Measurements from ENCODE around the gene SLC25A21. TPM values are rescaled to one million over a fixed set of nuclear protein-coding genes. Genes with fewer than 3 reads are reported as not detected.
"Not testable (repeated sequence)": the region's sequence is repeated elsewhere in the genome, so short reads cannot be mapped to it uniquely, and the experiment has no call there.

The SLC25A21 gene
- polyA plus RNA-seq, 6 donors from 2014 or later: not detected

GRCh38 chr14:36823651-36824050, 348.8 kb downstream of the SLC25A21 start:
- DNase-seq: no peak
- ATAC-seq (ENCODE audit: low read depth in 2 of 2): no peak
- Mint-ChIP-seq H3K36me3 (no peaks in the 10 kb centered on the region), H3K27me3 (peaks cover 0 to 2% (median 0%) of the 10 kb centered on the region in 3 donors), H3K4me3 (no peak overlapping the region), H3K27ac (no peak overlapping the region), H3K9me3 (peaks cover 0 to 6% (median 3%) of the 10 kb centered on the region in 7 donors), H3K4me1 (no peaks in the 10 kb centered on the region)

DNA sequence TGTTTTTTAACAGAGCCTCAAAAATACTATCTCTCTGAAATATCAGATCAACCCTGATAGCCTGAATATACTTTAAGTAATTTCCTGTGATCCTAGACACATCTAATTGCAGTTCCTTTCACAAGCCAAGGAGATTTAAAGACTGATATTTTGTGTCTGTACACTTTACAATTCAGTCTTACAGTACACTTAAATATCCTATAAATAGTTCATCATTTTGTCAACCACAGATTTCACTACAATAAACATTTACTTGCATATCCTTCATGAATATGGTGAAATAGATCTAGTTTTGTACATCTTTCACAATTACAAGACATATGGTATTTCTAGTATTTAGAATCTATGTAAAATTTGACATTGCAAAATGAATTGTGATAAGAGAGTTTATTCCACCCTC, 349.7 kb downstream of the SLC25A21 start:
- Mint-ChIP-seq H3K27me3 (no peaks in the 10 kb centered on the region), H3K4me1 (no peaks in the 10 kb centered on the region), H3K36me3 (no peaks in the 10 kb centered on the region), H3K4me3 (no peak overlapping the region), H3K27ac (no peak overlapping the region), H3K9me3 (peaks cover 0 to 4% (median 2%) of the 10 kb centered on the region in 7 donors)
- ATAC-seq (ENCODE audit: low read depth in 2 of 2) (no peak), DNase-seq (no peak)

DNA sequence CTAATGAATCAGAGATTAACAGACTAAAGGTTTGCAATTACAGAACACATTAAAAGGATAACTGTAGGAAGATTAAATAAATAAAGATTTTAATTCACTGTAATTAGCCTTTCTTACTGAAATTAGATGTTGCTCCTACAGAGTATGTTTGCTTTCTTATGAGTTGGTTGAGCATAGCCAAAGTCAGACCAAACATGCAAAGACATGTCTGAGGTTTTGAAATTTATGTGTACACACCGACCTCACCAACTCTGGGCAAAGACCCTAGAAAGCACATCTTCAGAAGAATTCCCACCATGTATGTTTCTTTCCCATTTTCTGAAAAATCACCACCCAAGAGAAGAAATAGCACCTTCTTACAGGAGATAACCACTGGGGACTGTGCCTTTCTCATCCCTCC, 351.5 kb downstream of the SLC25A21 start:
- H3K27me3 Mint-ChIP-seq: no peaks in the 10 kb centered on the region
- no peak overlapping the region for H3K27ac Mint-ChIP-seq
- ATAC-seq (ENCODE audit: low read depth in 2 of 2) (no peak), DNase-seq (no peak)
- no peak overlapping the region for H3K4me3 Mint-ChIP-seq
- peaks cover 0 to 8% (median 0%) of the 10 kb centered on the region in 7 donors for H3K9me3 Mint-ChIP-seq
- H3K4me1 Mint-ChIP-seq: no peaks in the 10 kb centered on the region
- no peaks in the 10 kb centered on the region for H3K36me3 Mint-ChIP-seq

DNA sequence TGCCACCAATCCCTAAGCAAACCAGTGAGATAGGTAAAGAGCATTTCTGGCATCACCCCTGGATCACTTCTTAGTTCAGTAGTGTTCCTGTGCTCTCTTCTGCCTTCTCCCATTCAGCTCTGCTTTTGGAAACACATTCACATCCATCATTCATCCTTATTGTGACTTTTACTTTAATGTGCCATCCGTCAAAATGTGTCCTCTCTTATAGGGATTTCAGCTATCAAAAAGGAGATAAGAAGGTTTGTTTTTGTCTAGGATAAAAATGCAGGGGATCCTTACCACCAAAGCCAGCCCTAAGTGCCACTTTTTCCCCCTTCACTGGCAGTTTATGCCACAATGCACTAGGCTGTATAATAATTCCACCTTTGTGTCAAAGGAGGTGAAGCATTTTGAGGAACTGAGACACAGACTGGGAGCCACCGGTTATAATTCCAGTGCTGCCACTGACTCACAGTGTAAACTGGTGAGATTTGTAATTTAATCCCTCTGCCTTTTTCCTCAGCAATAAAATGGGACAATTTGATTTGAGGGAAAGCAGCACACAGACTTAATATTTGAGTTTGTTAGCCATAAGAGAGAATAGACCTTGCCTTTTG, 352.2 kb downstream of the SLC25A21 start:
- H3K9me3 Mint-ChIP-seq: peaks cover 0 to 8% (median 0%) of the 10 kb centered on the region in 7 donors
- no peak overlapping the region for H3K4me3 Mint-ChIP-seq
- H3K36me3 Mint-ChIP-seq: no peaks in the 10 kb centered on the region
- H3K27me3 Mint-ChIP-seq: no peaks in the 10 kb centered on the region
- no peaks in the 10 kb centered on the region for H3K4me1 Mint-ChIP-seq
- ATAC-seq (ENCODE audit: low read depth in 2 of 2): no peak
- H3K27ac Mint-ChIP-seq: no peak overlapping the region
- DNase-seq: no peak

DNA sequence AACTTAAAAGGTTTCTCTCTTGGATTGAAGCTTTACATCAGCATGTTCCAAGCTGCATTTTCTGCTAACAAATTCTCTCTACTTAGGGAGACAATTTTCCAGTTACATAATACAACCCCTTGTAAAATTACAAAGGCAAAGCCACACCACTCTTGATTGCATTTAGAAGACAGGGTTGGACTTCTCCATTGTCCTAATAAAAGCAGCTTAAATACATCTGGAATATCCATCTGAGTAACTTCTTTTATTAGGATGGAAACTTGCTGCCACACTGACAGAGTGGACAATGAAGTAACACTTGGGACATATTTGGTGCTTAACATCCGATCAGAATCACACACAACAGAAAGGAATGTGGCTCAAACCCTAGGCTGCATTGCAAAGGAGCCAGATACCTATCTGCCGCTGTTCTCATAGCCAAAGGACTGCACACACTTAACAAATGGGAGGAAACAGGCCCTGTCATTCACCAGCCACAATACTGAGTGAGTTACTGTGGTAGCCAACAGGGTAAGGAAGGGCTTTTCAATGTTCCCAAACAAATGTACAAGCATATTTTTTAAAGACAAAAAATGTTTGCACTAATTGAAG, 353.5 kb downstream of the SLC25A21 start:
- ATAC-seq (ENCODE audit: low read depth in 2 of 2) (no peak), DNase-seq (no peak)
- no peaks in the 10 kb centered on the region for H3K4me1 Mint-ChIP-seq
- no peak overlapping the region for H3K4me3 Mint-ChIP-seq
- no peak overlapping the region for H3K27ac Mint-ChIP-seq
- no peaks in the 10 kb centered on the region for H3K36me3 Mint-ChIP-seq
- H3K9me3 Mint-ChIP-seq: peaks cover 0 to 8% (median 2%) of the 10 kb centered on the region in 7 donors
- H3K27me3 Mint-ChIP-seq: no peaks in the 10 kb centered on the region

GRCh38 chr14:36818246-36818645, 354.2 kb downstream of the SLC25A21 start:
- Mint-ChIP-seq H3K9me3 (peaks cover 0 to 4% (median 0%) of the 10 kb centered on the region in 7 donors), H3K4me3 (no peak overlapping the region), H3K36me3 (no peaks in the 10 kb centered on the region), H3K27ac (no peak overlapping the region), H3K27me3 (no peaks in the 10 kb centered on the region), H3K4me1 (no peaks in the 10 kb centered on the region)
- DNase-seq (no peak), ATAC-seq (ENCODE audit: low read depth in 2 of 2) (no peak)

DNA sequence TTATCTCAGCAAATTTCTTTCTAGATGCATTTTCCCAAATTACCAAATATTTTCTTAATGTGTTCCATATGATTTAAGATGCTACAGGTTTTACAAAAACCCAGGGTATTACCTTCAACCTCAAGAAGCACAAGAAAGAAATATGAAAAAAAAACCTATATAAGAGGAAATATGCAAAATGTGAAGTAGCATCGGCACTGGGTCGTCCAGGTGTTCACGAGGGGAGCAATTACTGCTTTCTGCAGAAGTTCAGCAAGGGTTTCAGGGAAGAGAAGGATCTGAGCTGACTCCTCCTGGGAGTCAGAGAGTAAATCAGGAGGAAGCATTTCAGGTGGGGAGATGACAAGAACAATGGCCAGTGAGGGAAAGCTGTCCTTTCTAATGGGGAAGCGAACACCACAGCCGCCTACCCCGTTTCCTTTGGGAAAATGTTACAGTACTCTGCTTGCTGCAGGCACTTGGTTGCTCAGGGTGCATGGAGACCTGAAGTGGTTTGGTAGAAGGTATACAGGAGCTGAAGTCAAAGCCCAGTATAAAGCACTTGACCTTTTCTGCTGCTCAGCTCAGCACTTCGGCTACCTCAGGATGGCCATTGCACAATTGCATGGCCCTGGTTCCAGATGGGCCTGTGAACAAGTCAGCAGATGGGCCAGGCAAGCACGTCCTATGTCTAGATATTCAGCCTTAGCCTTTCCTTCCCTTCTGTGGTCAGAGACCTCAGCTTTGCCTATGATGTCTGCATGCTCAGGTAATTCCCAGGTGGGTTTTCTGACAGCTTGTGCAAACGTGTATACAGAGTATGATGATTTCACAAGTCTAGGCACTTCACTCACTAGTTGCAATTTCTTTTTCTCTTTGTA, 355.1 kb downstream of the SLC25A21 start:
- no peak for DNase-seq
- Mint-ChIP-seq H3K36me3 (no peaks in the 10 kb centered on the region), H3K9me3 (peaks cover 0 to 4% (median 0%) of the 10 kb centered on the region in 7 donors), H3K4me1 (no peaks in the 10 kb centered on the region), H3K27ac (no peak overlapping the region), H3K4me3 (peak overlapping the region in 1 of 8 donors; percentile 57), H3K27me3 (no peaks in the 10 kb centered on the region)
- ATAC-seq (ENCODE audit: low read depth in 2 of 2): no peak

GRCh38 chr14:36816481-36816880, 355.9 kb downstream of the SLC25A21 start:
- no peaks in the 10 kb centered on the region for H3K27me3 Mint-ChIP-seq
- H3K9me3 Mint-ChIP-seq: peaks cover 0 to 4% (median 0%) of the 10 kb centered on the region in 7 donors
- no peak overlapping the region for H3K27ac Mint-ChIP-seq
- no peak for DNase-seq
- no peak for ATAC-seq (ENCODE audit: low read depth in 2 of 2)
- H3K4me1 Mint-ChIP-seq: no peaks in the 10 kb centered on the region
- no peaks in the 10 kb centered on the region for H3K36me3 Mint-ChIP-seq
- H3K4me3 Mint-ChIP-seq: no peak overlapping the region

DNA sequence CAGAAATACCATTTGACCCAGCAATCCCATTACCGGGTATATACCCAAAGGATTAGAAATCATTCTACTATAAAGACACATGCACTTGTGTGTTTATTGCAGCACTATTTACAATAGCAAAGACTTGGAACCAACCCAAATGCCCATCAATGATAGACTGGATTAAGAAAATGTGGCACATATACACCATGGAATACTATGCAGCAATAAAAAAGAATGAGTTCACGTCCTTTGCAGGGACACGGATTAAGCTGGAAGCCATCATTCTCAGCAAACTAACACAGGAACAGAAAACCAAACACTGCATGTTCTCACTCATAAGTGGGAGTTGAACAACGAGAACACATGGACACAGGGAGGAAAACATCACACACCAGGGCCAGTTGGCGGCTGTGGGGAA, 357.6 kb downstream of the SLC25A21 start:
- not testable (repeated sequence) for H3K27ac Mint-ChIP-seq; H3K36me3 Mint-ChIP-seq; DNase-seq; H3K4me1 Mint-ChIP-seq; H3K4me3 Mint-ChIP-seq; H3K27me3 Mint-ChIP-seq; ATAC-seq (ENCODE audit: low read depth in 2 of 2)
- peaks cover 0 to 11% (median 0%) of the 10 kb centered on the region in 7 donors for H3K9me3 Mint-ChIP-seq

- Mint-ChIP-seq H3K36me3 (no peaks in the 10 kb centered on the region), H3K9me3 (peaks cover 0 to 7% (median 2%) of the 10 kb centered on the region in 7 donors)
- ATAC-seq (ENCODE audit: low read depth in 2 of 2): no peak
These were observed 362.2 kb downstream of the SLC25A21 start for GRCh38 chr14:36810209-36810608.

GRCh38 chr14:36807727-36808126, 364.7 kb downstream of the SLC25A21 start:
- Mint-ChIP-seq H3K27me3 (no peaks in the 10 kb centered on the region), H3K9me3 (peaks cover 0 to 11% (median 0%) of the 10 kb centered on the region in 7 donors), H3K36me3 (no peaks in the 10 kb centered on the region), H3K27ac (no peak overlapping the region), H3K4me1 (no peaks in the 10 kb centered on the region), H3K4me3 (no peak overlapping the region)
- ATAC-seq (ENCODE audit: low read depth in 2 of 2) (no peak), DNase-seq (no peak)

More at GRCh38 chr14:36810209-36810608, 362.2 kb downstream of the SLC25A21 start:
- H3K27ac Mint-ChIP-seq: no peak overlapping the region
- no peak for DNase-seq
- H3K4me1 Mint-ChIP-seq: no peaks in the 10 kb centered on the region
- no peaks in the 10 kb centered on the region for H3K27me3 Mint-ChIP-seq
- H3K4me3 Mint-ChIP-seq: no peak overlapping the region

- ATAC-seq (ENCODE audit: low read depth in 2 of 2): no peak
- H3K9me3 Mint-ChIP-seq: peaks cover 0 to 17% (median 0%) of the 10 kb centered on the region in 7 donors
- H3K36me3 Mint-ChIP-seq: no peaks in the 10 kb centered on the region
- H3K27me3 Mint-ChIP-seq: no peaks in the 10 kb centered on the region
- H3K27ac Mint-ChIP-seq: no peak overlapping the region
- no peak overlapping the region for H3K4me3 Mint-ChIP-seq
- DNase-seq: no peak
- no peaks in the 10 kb centered on the region for H3K4me1 Mint-ChIP-seq
These were observed 367.3 kb downstream of the SLC25A21 start for GRCh38 chr14:36805131-36805559.

GRCh38 chr14:36797634-36798033, 374.8 kb downstream of the SLC25A21 start:
- no peak overlapping the region for H3K27ac Mint-ChIP-seq
- DNase-seq (no peak), ATAC-seq (ENCODE audit: low read depth in 2 of 2) (no peak)
- no peaks in the 10 kb centered on the region for H3K36me3 Mint-ChIP-seq
- H3K9me3 Mint-ChIP-seq: peaks cover 0 to 6% (median 0%) of the 10 kb centered on the region in 7 donors
- no peaks in the 10 kb centered on the region for H3K4me1 Mint-ChIP-seq
- H3K27me3 Mint-ChIP-seq: peaks cover 0 to 10% (median 7%) of the 10 kb centered on the region in 3 donors
- no peak overlapping the region for H3K4me3 Mint-ChIP-seq

DNA sequence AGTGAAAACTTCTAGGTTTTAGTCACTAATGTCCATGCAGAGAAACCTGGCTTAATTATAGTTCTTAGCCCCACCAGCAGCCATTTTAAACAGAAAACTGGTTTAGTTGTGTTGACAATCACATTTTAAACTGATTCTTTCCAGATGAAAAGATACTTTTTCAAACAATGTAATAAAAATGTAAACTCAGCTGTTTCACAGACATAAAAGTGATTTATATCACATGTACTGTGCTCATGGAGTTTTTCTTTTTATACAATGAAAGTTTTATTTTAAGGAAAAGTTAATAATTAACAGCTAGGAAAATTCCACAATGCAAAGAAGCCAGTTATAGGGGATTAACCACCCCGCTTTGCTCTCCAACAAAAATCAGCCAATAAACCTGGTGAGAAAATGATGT, 381.0 kb downstream of the SLC25A21 start:
- H3K27ac Mint-ChIP-seq: no peak overlapping the region
- H3K4me3 Mint-ChIP-seq: no peak overlapping the region
- DNase-seq: no peak
- H3K36me3 Mint-ChIP-seq: no peaks in the 10 kb centered on the region
- peaks cover 0 to 1% (median 0%) of the 10 kb centered on the region in 3 donors for H3K27me3 Mint-ChIP-seq
- no peaks in the 10 kb centered on the region for H3K4me1 Mint-ChIP-seq
- peaks cover 0 to 5% (median 0%) of the 10 kb centered on the region in 7 donors for H3K9me3 Mint-ChIP-seq
- ATAC-seq (ENCODE audit: low read depth in 2 of 2): no peak

Measured in naive B cell (primary cell).